Measurements from ENCODE around the gene OSBP2.

DNA sequence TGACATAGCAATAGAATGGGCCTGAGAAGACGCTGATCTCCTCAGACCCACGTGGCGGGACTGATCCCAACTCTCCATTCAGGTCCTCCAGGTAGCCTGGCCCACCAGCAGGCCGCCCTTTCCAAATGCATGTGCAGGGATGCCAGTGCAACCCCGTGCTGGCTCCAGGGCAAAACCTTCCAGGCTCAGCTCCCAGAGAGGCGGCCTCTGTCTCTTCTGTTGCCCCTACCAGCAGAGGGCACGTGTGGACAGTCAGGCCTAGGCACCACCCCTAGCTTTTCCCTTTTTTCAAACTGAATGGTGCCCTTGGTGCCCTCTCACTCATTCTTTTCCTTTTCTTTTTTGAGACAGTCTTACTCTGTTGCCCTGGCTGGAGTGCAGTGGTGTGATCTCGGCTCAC is 121.7 kb downstream of the OSBP2 start:
- no peak for TF ChIP-seq EZH2 (IDR thresholded peaks at IDR 0.05)
- TF ChIP-seq POLR2AphosphoS5 (IDR thresholded peaks at IDR 0.05; ENCODE audit: borderline replicate concordance, low read depth, low read length), result no peak
- TF ChIP-seq FOXP2 (optimal IDR thresholded peaks at IDR 0.05; ENCODE audit: control extremely low read depth, extremely low read length, insufficient read depth), result no peak
